Breast epithelium (tissue), 3 donors: ENCODE data around the gene MAP3K6.

Experiments
- CTCF ChIP-seq, 3 donors: fragments of 450-650 bp; IDR thresholded peaks; one replicate each; pipeline ENCODE4 v1.5.1; 2016 to 2017; ENCODE audit warnings: antibody characterized with exemption in 3 of 3, mild to moderate bottlenecking in 3 of 3, moderate library complexity in 3 of 3
- POLR2A ChIP-seq: fragments of 450-650 bp; IDR thresholded peaks from one replicate; pipeline ENCODE4 v1.6.1; 2016; ENCODE audit warnings: antibody characterized with exemption, mild to moderate bottlenecking, moderate library complexity

GRCh38 chr1:27383039-27383605, 16.4 kb upstream of the MAP3K6 start, which contains the start of gene CD164L2:
- TF ChIP-seq POLR2A: no peak
- TF ChIP-seq CTCF (IDR thresholded peaks at IDR 0.05): no peak
